K562 (cell line): ENCODE measurements around the gene ADAM23.

Experiments
- CREB1 ChIP-seq, 2 experiments: sonication (generic) in 1 of 2; formaldehyde crosslinking in 1 of 2; IDR thresholded peaks; 2 replicates each; pipeline versions ENCODE4 v1.6.1 to v1.8.0; 2012 to 2022; ENCODE audit warnings: inconsistent platforms in 1 of 2, mild to moderate bottlenecking in 1 of 2, missing genetic modification reagents in 1 of 2, moderate library complexity in 1 of 2
- MYC ChIP-seq, 2 experiments: fragments of 250-450 bp in 1 of 2; sonication (Bioruptor Pico) in 1 of 2; IDR thresholded peaks; 2 replicates each; pipeline versions ENCODE4 v1.5.1 to v1.6.1; 2012 to 2021; ENCODE audit warnings: low read depth in 2 of 2, borderline replicate concordance in 1 of 2, improper control_type of control experiment in 1 of 2, low read length in 1 of 2, mild to moderate bottlenecking in 1 of 2, moderate library complexity in 1 of 2
- RBM22 ChIP-seq: fragments of 200-400 bp; formaldehyde crosslinking; IDR thresholded peaks from 2 replicates; pipeline ENCODE4 v1.6.1; 2018; ENCODE audit warnings: low read length, low read depth; ENCODE audit not compliant: poor library complexity, severe bottlenecking

DNA sequence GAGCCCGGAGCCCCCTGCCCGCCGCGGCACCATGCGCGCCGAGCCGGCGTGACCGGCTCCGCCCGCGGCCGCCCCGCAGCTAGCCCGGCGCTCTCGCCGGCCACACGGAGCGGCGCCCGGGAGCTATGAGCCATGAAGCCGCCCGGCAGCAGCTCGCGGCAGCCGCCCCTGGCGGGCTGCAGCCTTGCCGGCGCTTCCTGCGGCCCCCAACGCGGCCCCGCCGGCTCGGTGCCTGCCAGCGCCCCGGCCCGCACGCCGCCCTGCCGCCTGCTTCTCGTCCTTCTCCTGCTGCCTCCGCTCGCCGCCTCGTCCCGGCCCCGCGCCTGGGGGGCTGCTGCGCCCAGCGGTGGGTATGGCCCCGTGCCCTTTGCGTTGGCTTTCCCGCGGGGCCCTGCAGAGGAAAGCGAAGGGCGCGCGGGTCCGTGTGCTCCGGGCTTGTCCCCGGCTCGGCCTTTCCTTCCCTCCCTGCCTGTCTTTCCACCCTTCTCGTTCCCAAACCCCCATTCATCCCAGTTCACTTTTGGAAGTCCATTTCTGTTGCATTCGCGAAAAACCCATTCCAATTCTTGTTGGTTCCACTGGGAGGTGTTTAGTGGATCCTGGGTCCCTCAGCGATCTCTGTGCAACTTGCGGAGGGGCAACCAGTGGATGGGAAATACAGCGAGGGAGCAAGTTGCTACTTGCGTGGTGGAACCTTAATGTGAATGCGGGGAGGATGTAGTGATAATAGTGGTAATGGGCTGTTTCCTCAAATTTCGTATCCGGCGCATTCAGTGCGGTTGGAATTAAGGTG lies 599 bp downstream of the ADAM23 start:
- no peak for TF ChIP-seq RBM22
- no peak for TF ChIP-seq MYC (IDR thresholded peaks at IDR 0.05; ENCODE audit: low read depth, low read length)
- no peak for TF ChIP-seq MYC (CRISPR knock-in tag; IDR thresholded peaks at IDR 0.05; ENCODE audit: borderline replicate concordance, low read depth)
- TF ChIP-seq CREB1 (IDR thresholded peaks at IDR 0.05) = no peak
- TF ChIP-seq CREB1 (CRISPR knock-in tag; IDR thresholded peaks at IDR 0.05) = no peak
